ENCODE data around the gene VEGFA.

DNA sequence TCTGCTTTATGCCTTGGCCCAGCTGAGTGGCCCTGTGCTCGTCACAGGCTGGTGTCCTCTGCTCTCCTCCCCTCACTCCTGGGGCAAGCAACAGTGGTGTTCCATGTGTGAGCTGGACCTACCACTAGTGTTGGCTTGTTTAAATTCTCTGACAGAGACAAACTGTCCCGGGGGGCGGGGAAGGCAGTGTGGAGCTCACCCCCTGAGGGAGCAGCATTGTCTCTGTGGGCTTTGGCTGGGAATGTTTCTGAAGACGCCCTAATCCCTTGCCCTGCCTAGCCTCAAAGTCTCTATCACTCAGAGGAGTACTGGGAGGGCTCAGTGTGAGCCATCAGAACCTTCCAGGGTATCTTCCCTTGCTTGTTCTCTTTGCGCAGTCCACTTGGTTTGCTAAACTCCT lies 5.2 kb upstream of the VEGFA start:
- TF ChIP-seq, protein P1, sequence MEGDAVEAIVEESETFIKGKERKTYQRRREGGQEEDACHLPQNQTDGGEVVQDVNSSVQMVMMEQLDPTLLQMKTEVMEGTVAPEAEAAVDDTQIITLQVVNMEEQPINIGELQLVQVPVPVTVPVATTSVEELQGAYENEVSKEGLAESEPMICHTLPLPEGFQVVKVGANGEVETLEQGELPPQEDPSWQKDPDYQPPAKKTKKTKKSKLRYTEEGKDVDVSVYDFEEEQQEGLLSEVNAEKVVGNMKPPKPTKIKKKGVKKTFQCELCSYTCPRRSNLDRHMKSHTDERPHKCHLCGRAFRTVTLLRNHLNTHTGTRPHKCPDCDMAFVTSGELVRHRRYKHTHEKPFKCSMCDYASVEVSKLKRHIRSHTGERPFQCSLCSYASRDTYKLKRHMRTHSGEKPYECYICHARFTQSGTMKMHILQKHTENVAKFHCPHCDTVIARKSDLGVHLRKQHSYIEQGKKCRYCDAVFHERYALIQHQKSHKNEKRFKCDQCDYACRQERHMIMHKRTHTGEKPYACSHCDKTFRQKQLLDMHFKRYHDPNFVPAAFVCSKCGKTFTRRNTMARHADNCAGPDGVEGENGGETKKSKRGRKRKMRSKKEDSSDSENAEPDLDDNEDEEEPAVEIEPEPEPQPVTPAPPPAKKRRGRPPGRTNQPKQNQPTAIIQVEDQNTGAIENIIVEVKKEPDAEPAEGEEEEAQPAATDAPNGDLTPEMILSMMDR (conservative IDR thresholded peaks at IDR 0.05), result no peak
- no peak for TF ChIP-seq ZFX (IDR thresholded peaks at IDR 0.05)
